ENCODE results near the gene ART1. TPM values are rescaled to one million over a fixed set of nuclear protein-coding genes. Genes with fewer than 3 reads are reported as not detected.

ART1 gene
- total and polyA plus RNA-seq, 2 of the 8 experiments (the other 6 are each of a cell fraction or from before 2014, with no cell fraction given) = not detected

DNA sequence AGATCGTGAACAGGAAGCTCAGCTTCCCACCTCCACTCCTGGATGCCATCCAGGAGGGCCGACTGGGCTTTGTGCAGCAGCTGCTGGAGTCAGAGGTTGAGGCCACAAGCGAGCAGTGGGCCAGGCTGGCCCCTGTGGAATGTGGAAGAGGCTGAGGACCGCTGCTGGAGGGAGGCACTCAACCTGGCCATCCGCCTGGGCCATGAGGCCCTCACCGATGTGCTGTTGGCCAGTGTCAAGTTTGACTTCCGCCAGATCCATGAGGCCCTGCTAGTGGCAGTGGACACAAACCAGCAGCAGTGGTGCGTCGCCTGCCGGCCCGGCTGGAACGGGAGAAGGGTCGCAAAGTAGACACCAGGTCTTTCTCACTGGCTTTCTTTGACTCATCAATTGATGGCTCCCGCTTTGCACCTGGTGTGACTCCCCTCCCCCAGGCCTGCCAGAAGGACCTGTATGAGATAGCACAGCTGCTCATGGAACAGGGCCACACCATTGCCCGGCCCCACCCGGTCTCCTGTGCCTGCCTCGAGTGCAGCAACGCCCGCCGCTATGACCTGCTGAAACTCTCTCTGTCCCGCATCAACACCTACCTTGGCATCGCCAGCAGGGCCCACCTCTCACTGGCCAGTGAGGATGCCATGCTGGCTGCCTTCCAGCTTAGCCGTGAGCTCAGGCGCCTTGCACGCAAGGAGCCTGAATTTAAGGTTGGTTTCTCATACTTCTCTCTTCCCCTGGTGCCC lies 28.0 kb upstream of the ART1 start:
- no peak overlapping the region for H3K23ac ChIP-seq (ENCODE audit: insufficient read length)
- POLR2A ChIA-PET (ENCODE audit: partially characterized antibody) = no interaction called here
- no peak overlapping the region for H3K56ac ChIP-seq (replicated peaks; ENCODE audit: insufficient read length, low read depth, low read length)
- WGBS, 2 experiments (ENCODE audit: extremely low coverage in 1 of 2, insufficient coverage in 1 of 2, insufficient read length in 1 of 2, insufficient replicate concordance in 2 of 2, low coverage in 1 of 2, low lambda C conversion rate in 2 of 2, missing lambda C conversion rate in 1 of 2) = 86% methylated on average over 24 of the region's 25 CpGs; no CpG with 5 or more reads in 1 of the 2 experiments
- peak overlapping the region; percentile 82; the same call in 1 of the 2 replicates for H2BK5ac ChIP-seq (ENCODE audit: low read depth, low read length)
- CTCF ChIA-PET (ENCODE audit: partially characterized antibody) = interaction anchor here (0.5 to 1.2 kb wide), 3 partner anchors 36 to 192 kb away, joined by 3 to 4 read pairs (median 3); no protein-coding TSS in a partner anchor
- FAIRE-seq (no peak), DNase-seq (ENCODE audit: low read depth in 1 of 2, low spot score in 2 of 2) (no peak)
- H3K4me3 ChIP-seq (ENCODE audit: extremely low read depth in 1 of 4, insufficient read depth in 2 of 4, low read depth in 3 of 4, low read length in 4 of 4) = no peak overlapping the region
- H3K79me2 ChIP-seq (ENCODE audit: control insufficient read depth in 1 of 2, insufficient read depth in 2 of 2, low read length in 2 of 2) = no peaks in the 10 kb centered on the region
- no peak overlapping the region for H3K27ac ChIP-seq (ENCODE audit: low read depth, low read length)
- H3K27me3 ChIP-seq (replicated peaks in 1 of 4; ENCODE audit: control insufficient read depth in 3 of 4, extremely low read depth in 1 of 4, insufficient read depth in 3 of 4, low read length in 3 of 4) = no peaks in the 10 kb centered on the region
- peak overlapping the region; percentile 77 for H4K91ac ChIP-seq (replicated peaks; ENCODE audit: insufficient read length, low read length)
- H3K14ac ChIP-seq (ENCODE audit: insufficient read length) = no peak overlapping the region
- peaks cover 0 to 2% (median 0%) of the 10 kb centered on the region in 4 experiments; a peak in 3 of 7 replicates for H3K4me1 ChIP-seq (replicated peaks in 1 of 4; ENCODE audit: control insufficient read depth in 3 of 4, insufficient read depth in 4 of 4, low read length in 3 of 4)
- no peaks in the 10 kb centered on the region; the same call in 1 of the 2 replicates for H3K23me2 ChIP-seq (ENCODE audit: low read depth, low read length)
- H3K9me3 ChIP-seq (ENCODE audit: insufficient read depth in 2 of 2, low read depth in 1 of 2, low read length in 1 of 2) = 0 out of 4 replicates have a peak, but pooled peaks cover 0 to 3% of the 10 kb centered on the region in 2 experiments
- no peak overlapping the region for H3K9ac ChIP-seq (replicated peaks in 1 of 4; ENCODE audit: extremely low read depth in 1 of 4, low read depth in 3 of 4, low read length in 3 of 4)
- no peak overlapping the region for H4K5ac ChIP-seq (ENCODE audit: insufficient read length, low read depth, low read length)
- no peak overlapping the region; the same call in 1 of the 2 replicates for H3K18ac ChIP-seq (ENCODE audit: extremely low read depth, low read length)
- H2BK20ac ChIP-seq (ENCODE audit: low read length) = peak overlapping the region; percentile 80; the same call in 1 of the 2 replicates
- no peak overlapping the region for H3K4me2 ChIP-seq (ENCODE audit: insufficient read depth in 1 of 2, low read depth in 2 of 2, low read length in 2 of 2)
- no peaks in the 10 kb centered on the region for H3K36me3 ChIP-seq (ENCODE audit: control insufficient read depth in 2 of 4, insufficient read depth in 4 of 4, low read length in 3 of 4)
- H2BK12ac ChIP-seq (ENCODE audit: low read depth, low read length) = peak overlapping the region; percentile 95; the same call in 1 of the 2 replicates
- peak overlapping the region; percentile 46; the same call in 1 of the 2 replicates for H2BK15ac ChIP-seq (ENCODE audit: low read length)
- no peak overlapping the region; the same call in 1 of the 2 replicates for H2AK5ac ChIP-seq (ENCODE audit: low read depth, low read length)
- H4K20me1 ChIP-seq (replicated peaks in 1 of 2; ENCODE audit: control insufficient read depth in 1 of 2, insufficient read depth in 2 of 2, low read length in 2 of 2) = no peaks in the 10 kb centered on the region
- H3K4ac ChIP-seq (replicated peaks; ENCODE audit: insufficient read length, low read depth, low read length) = no peak overlapping the region
- no peak overlapping the region; the same call in 1 of the 2 replicates for H4K8ac ChIP-seq (ENCODE audit: extremely low read depth, insufficient read depth, low read length)
- H3K79me1 ChIP-seq (ENCODE audit: low read depth, low read length) = no peaks in the 10 kb centered on the region
- H2AFZ ChIP-seq (ENCODE audit: low read length) = no peak overlapping the region
- H2BK120ac ChIP-seq (replicated peaks; ENCODE audit: low read depth, low read length) = peak overlapping the region; percentile 12
- TF ChIP-seq POLR2A (IDR thresholded peaks at IDR 0.05; ENCODE audit: control extremely low read depth in 1 of 2, low read depth in 2 of 2, low read length in 2 of 2) (no peak), CBX8 (IDR thresholded peaks at IDR 0.05; ENCODE audit: borderline replicate concordance, low read depth, low read length) (no peak), EP300 (IDR thresholded peaks at IDR 0.05; ENCODE audit: borderline replicate concordance in 1 of 2, low read depth in 2 of 2, low read length in 2 of 2) (no peak), SAP30 (IDR thresholded peaks at IDR 0.05; ENCODE audit: insufficient read depth, insufficient replicate concordance, low read length) (no peak), CBX5 (IDR thresholded peaks at IDR 0.05; ENCODE audit: low read depth, low read length) (no peak), RXRA (IDR thresholded peaks at IDR 0.05; ENCODE audit: insufficient read depth, low read depth, low read length) (no peak), TAF1 (IDR thresholded peaks at IDR 0.05; ENCODE audit: low read depth, low read length) (no peak), CHD1 (IDR thresholded peaks at IDR 0.05; ENCODE audit: low read depth, low read length) (no peak), BCL11A (IDR thresholded peaks at IDR 0.05; ENCODE audit: low read depth in 2 of 2, low read length in 2 of 2) (no peak), KDM5A (IDR thresholded peaks at IDR 0.05; ENCODE audit: low read length) (no peak)
- TF ChIP-seq, protein P1, sequence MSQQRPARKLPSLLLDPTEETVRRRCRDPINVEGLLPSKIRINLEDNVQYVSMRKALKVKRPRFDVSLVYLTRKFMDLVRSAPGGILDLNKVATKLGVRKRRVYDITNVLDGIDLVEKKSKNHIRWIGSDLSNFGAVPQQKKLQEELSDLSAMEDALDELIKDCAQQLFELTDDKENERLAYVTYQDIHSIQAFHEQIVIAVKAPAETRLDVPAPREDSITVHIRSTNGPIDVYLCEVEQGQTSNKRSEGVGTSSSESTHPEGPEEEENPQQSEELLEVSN (IDR thresholded peaks at IDR 0.05) = no peak

Data from H1 (cell line).